NCI-H345 treated with DMSO at 0.1 percent for 48 hours (cell line): ENCODE data around the gene KCNH2.

Experiments used
- DNase-seq: peaks from one replicate; lab custom pipeline; 2025; ENCODE audit not compliant: unreplicated experiment; lab: John Stamatoyannopoulos, UW

KCNH2 gene

DNA sequence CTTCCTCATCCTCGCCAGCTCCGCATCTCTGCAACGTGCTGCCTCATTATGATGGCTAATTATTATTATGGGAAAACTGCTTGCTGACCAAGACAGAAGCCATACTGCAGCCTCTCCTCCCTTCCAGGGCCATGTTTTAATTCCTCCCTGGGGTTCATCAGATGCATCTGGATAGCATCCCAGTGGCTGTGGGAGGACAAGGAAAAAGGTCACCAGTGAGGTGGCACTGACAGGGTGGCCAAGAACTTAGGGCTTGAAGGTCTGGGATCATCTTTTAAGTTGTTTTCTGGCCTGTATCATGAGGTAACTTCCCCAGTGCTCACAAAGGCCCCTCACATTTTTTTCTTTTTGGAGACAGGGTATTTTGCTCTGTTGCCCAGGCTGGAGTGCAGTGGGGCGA lies 39.6 kb downstream of the KCNH2 start:
- no peak for DNase-seq

- no peak for DNase-seq
Observed at GRCh38 chr7:150937848-150938561, 40.1 kb downstream of the KCNH2 start.

DNA sequence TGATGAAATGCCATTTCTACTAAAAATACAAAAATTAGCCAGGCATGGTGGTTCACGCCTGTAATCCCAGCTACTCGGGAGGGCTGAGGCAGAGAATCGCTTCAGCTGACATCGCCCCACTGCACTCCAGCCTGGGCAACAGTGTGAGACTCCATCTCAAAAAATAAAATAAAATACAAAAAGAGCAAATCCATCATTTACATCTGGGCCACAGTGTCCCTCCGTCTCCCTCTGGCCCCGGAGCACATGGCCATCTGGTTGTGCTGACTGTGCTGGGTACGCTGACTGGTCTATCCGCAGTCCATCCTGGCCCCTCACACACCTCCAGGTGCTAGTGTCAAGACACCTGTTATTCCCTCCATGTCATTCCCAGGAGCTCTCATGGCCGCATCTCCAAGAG lies 42.1 kb downstream of the KCNH2 start:
- DNase-seq = no peak

GRCh38 chr7:150935149-150935548 lies 43.0 kb downstream of the KCNH2 start:
- no peak for DNase-seq

DNA sequence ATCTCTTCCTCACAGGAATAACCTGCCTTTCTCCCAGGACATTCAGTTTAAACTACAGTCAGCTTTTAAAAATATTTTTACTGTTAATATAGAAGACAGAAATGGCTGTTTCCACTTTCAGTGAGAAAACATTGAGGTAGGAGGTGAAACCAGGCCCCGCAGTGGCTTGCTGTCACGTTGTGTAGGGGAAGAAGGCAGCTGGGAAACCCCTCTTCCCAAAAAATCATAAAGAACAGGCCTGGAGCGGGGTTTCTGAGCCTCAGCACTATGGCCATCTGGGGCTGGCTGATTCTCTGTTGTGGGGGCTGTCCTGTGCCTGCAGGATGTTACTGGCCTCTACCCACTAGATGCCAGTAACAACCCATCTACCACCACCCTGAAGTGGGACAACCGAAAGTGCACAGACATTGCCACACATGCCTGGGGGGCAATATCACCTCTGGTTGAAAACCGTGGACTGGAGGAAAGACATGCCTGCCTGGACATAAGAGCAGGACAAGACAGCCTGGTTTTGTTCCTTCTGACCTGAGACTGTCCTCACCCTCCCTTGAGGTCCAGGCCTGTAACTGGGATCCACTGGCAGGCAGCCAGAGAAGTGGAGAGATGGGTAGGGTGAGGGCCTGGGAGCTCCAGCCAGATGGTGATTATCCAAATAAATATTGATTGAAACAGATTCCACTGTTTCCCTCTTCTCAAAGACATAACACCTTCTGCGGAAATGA lies 43.9 kb downstream of the KCNH2 start:
- no peak for DNase-seq

DNA sequence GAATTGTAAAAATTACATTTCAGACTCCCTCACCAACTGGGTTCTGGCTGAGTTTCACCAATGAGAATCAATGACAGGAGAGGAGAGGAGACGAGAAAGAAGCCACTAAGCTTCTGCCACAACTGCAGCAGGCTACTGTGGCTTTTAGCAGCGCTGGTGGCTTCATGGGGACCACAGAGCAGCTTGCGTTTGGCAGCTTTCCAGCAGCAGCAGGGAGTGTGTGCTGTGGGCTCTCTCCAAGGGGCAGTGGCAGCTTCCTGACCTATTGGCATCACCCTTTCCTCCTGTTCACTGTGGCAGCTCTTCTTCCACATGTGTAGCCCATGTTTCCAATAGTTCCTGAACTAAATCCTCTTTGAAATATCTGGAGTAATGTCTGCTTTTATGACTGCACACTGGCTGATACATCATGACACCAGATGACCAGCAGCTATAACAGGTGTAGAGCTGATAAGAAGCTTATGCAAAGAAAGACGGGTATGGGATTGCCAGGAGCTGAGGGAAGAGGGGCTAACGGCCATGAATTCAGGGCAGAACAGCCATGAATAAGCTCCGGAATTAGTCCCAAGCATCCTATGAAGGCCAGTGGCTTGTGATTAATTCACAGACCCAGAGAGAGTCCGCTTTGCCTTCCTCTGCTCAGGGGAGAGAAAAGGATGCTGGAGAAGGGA lies 46.8 kb downstream of the KCNH2 start:
- DNase-seq = peak; percentile 59

DNA sequence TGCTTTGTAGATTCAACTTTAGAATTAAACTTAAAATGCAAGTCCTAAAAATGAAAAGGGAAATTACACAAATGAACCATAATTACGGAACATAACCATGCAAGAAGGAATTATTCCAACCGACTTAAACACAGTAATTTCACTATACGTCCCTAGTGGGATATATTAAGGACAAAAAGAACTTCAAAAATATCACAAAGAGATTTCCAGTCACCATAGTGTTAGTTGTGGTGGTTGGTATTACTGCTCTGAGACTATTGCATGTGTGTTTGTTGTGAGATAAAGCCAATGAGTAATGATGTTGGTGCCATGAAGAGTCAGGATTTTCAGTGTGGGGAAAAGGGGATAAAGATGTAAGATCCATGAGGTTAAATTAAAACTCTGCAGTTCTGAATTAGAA lies 49.6 kb downstream of the KCNH2 start:
- DNase-seq = no peak

DNA sequence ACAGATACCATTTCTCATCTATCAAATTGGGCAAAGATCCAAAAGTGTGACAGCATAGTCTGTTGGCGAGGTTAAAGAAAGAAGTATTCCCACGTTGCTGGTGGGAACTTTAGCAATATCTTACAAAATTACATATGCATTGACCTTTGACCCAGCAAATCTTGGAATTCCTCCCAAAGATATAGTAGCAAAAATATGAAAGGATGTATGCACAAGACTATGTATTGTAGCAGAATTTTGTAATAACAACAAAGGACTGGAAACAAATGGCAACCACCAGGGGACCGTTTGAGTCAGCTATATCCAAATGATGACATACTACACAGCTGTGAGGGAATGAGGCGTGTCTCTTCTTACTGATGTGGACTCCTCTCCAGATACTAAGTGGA lies 50.2 kb downstream of the KCNH2 start:
- no peak for DNase-seq

DNA sequence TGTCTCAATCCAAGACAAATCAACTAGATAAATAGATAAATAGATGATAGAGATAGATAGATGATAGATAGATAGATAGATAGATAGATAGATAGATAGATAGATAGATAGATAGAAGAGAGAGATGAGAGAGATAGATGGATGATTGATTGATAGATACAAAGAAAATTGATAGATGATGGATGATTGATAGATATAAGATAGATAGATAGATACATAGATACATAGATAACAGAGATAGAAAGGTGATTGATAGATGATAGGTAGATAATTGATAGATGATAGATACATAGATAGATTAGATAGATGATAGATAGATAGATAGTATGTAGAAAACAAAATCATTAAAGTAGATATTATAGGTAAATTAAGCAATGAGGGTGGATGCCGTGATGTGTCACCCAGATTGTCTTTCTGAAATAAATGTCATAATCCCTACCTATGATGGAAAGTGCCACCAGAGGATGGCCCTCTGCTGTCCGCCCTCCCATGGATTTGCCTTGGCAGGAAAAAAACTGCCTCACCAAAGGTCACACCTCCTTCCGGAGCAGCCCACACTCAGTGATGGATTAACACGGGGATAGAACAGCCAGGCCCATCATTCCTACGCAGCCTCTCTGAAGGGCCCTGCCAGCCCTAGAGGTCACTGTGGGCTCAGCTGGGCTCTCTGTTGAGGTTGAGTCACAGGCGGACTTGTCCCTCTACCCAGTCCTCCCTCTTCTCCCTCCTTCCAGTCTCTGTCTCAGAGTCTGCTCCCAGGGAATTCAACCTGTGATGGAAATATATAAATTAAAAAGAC lies 50.8 kb downstream of the KCNH2 start:
- no peak for DNase-seq

DNA sequence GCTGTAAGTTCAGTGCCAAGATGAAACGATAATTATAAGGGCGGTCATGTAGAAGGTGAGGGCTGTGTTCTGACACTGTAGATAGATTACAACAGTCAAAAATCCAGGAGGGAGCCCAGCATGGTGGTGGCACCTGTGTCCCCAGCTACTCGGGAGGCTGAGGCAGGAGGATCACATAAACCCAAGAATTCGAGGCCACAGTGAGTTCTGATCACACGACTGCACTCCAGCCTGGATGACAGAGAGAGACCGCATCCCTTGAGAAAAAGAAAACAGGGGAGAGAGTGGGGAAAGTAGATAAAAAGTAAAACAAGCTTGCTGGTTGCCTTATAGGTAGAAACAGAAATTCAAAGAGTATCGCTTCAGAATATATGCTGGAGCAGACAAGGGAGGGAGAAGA lies 52.1 kb downstream of the KCNH2 start:
- DNase-seq = no peak

DNA sequence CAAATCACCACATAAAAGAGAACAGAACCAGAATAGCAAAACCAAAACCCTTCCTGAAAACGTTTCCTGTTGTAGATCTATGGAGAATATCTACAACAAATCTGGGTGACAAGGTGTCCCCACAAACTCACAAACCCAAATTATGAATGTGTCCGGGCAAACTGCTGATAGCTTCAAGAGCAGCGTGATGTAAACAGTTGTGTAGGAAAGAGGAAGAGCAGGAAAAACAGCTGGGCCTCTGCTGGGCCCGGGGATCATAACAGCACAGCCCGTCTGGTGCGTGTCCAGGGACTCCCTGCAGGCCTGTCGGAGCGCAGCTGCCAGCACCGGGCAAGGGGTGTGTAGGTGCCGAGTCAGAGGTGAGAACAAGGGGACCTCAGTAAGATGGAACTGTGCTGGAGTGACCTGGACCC lies 53.7 kb downstream of the KCNH2 start:
- DNase-seq = no peak

- DNase-seq = no peak
Observed at GRCh38 chr7:150923802-150924201, 54.3 kb downstream of the KCNH2 start.

DNA sequence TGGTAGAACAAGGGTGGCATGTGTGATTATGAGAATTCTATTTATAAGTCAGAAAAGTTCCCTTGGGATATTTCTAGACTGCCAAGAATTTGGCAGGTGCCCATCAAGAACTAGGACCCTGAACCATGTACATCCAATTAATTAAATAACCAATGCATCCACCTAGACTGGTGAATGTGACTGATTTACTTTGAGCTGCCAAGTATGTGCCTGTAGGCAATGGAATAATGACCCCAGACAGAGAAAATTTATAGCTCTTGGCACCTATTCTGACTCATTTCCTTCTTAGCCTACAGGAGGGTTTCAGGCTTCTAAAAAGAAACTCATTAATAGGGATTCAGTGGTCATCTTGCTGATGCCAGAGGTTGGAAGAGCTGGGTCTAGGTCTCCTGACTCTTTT lies 54.9 kb downstream of the KCNH2 start:
- no peak for DNase-seq

GRCh38 chr7:150919160-150919559 lies 59.0 kb downstream of the KCNH2 start:
- no peak for DNase-seq

GRCh38 chr7:150918378-150918777 lies 59.7 kb downstream of the KCNH2 start:
- DNase-seq = no peak

DNA sequence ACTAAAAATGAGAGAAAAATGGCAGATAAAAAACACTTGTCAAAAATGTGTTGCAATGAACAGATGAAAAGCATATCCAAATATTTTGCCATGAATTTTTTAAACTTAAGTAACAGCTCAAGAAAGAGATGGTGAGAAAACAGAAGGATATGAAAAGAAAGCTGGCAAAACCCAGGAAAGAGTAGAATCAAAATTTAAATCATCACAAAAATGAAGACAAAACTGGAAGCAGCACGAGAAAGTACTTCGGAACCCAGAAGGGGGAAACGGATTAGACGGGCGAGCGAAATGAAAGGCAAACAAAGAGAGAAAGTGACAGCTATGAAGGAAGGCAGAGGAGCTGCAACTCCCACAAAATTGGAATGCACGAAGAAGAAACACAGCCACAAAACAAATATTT lies 60.2 kb downstream of the KCNH2 start:
- DNase-seq = no peak

GRCh38 chr7:150916670-150917069 lies 61.5 kb downstream of the KCNH2 start:
- no peak for DNase-seq

DNA sequence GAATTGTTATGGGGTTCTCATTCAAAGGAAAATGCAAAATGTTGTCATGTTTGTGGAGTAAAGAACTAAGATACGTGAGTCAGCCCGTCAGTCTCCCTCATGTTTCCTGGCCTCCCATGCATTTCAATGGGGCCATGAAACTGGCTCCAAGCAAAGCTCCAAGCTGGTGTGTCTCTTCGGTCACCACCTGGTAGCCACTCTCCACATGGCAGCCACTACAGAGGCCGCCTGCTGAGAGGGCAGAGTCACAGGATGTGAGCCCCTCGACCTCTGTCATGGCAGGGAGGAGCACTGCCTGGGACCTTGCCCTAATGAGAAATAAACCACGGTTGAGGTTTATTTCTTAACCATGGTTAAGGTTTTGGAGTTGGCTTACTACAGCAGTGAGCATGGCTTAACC lies 63.2 kb downstream of the KCNH2 start:
- no peak for DNase-seq

- no peak for DNase-seq
Observed at GRCh38 chr7:150914196-150914595, 63.9 kb downstream of the KCNH2 start.

- DNase-seq = no peak
Observed at GRCh38 chr7:150912427-150912826, 65.7 kb downstream of the KCNH2 start.

DNA sequence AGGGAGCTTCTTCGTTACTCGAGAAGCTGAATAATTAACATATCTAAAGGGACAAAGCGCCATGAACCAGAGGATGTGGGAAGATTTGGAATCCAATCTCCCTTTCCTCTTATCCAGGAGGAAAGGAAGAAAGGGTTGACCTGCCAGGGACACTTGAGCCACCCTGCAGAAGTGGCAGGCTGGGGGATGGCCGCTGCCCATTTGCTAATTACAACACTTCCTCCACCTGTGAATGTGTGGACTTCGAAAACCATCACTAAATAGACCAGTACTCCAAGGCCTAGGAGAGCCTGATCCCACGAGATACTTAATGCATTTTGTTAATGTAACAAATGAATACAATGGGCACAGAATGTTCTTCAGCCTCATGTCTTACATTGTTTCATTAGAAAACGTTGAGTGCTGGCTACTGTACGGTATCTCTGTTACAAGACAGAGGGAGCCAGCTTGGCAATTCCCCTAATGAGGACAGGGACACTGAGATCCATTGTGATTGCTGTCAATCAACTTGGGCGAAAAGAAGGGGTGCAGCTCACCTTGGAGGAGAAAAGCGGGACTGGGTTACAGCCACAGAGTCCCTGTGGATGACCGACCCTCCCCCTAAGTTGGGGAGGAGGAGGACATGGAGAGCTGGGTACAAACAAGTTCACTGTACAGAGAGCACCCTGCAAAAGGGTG lies 66.4 kb downstream of the KCNH2 start:
- no peak for DNase-seq
